ENCODE data around the gene FAP. TPM values are rescaled to one million over a fixed set of nuclear protein-coding genes. Genes with fewer than 3 reads are reported as not detected.

FAP gene
- total RNA-seq, 2 donors from 2014 or later: not detected

GRCh38 chr2:162164802-162165201, 78.4 kb downstream of the FAP start:
- Histone ChIP-seq H3K27me3 (ENCODE audit: control insufficient read depth, insufficient read depth, low read length, poor library complexity, severe bottlenecking) (no peaks in the 10 kb centered on the region), H3K9me3 (ENCODE audit: control insufficient read depth, low read length) (no peaks in the 10 kb centered on the region), H3K4me3 (ENCODE audit: low read length) (no peak overlapping the region), H3K9ac (ENCODE audit: extremely low read depth, low read length, poor library complexity, severe bottlenecking) (no peak overlapping the region), H3K27ac (ENCODE audit: low read depth, low read length) (no peak overlapping the region), H3K4me1 (ENCODE audit: control insufficient read depth, insufficient read depth, low read length) (no peaks in the 10 kb centered on the region), H3K36me3 (ENCODE audit: control insufficient read depth, insufficient read depth, low read length) (no peaks in the 10 kb centered on the region)
- 99 to 100% methylated on average over 1 to 2 of the region's 2 CpGs for WGBS, 2 experiments (ENCODE audit: insufficient coverage in 1 of 2, insufficient read length in 1 of 2)
- H3K36me3 Mint-ChIP-seq (ENCODE audit: low read depth): no peaks in the 10 kb centered on the region
- no peaks in the 10 kb centered on the region for H3K4me1 Mint-ChIP-seq
- H3K4me3 Mint-ChIP-seq: no peak overlapping the region
- H3K27me3 Mint-ChIP-seq (ENCODE audit: insufficient read depth): no peaks in the 10 kb centered on the region
- no peak for TF ChIP-seq CTCF (conservative IDR thresholded peaks at IDR 0.05)
- no peak overlapping the region for H3K27ac Mint-ChIP-seq
- DNase-seq: no peak
- no peaks in the 10 kb centered on the region for H3K9me3 Mint-ChIP-seq

GRCh38 chr2:162159446-162159845, 83.8 kb downstream of the FAP start:
- H3K4me3 ChIP-seq (ENCODE audit: low read length): no peak overlapping the region
- Mint-ChIP-seq H3K4me1 (no peaks in the 10 kb centered on the region), H3K36me3 (ENCODE audit: low read depth) (no peaks in the 10 kb centered on the region), H3K4me3 (no peak overlapping the region), H3K9me3 (no peaks in the 10 kb centered on the region), H3K27me3 (ENCODE audit: insufficient read depth) (no peaks in the 10 kb centered on the region), H3K27ac (no peak overlapping the region)
- H3K27me3 ChIP-seq (ENCODE audit: control insufficient read depth, insufficient read depth, low read length, poor library complexity, severe bottlenecking): no peaks in the 10 kb centered on the region
- no peak overlapping the region for H3K27ac ChIP-seq (ENCODE audit: low read depth, low read length)
- 94 to 95% methylated on average over 5 to 6 of the region's 6 CpGs for WGBS, 2 experiments (ENCODE audit: insufficient coverage in 1 of 2, insufficient read length in 1 of 2)
- TF ChIP-seq CTCF (conservative IDR thresholded peaks at IDR 0.05): no peak
- no peaks in the 10 kb centered on the region for H3K9me3 ChIP-seq (ENCODE audit: control insufficient read depth, low read length)
- no peak overlapping the region for H3K9ac ChIP-seq (ENCODE audit: extremely low read depth, low read length, poor library complexity, severe bottlenecking)
- H3K36me3 ChIP-seq (ENCODE audit: control insufficient read depth, insufficient read depth, low read length): no peaks in the 10 kb centered on the region
- DNase-seq: no peak
- no peaks in the 10 kb centered on the region for H3K4me1 ChIP-seq (ENCODE audit: control insufficient read depth, insufficient read depth, low read length)

- Histone ChIP-seq H3K27ac (ENCODE audit: low read depth, low read length) (no peak overlapping the region), H3K4me1 (ENCODE audit: control insufficient read depth, insufficient read depth, low read length) (no peaks in the 10 kb centered on the region), H3K9me3 (ENCODE audit: control insufficient read depth, low read length) (no peaks in the 10 kb centered on the region), H3K36me3 (ENCODE audit: control insufficient read depth, insufficient read depth, low read length) (no peaks in the 10 kb centered on the region), H3K27me3 (ENCODE audit: control insufficient read depth, insufficient read depth, low read length, poor library complexity, severe bottlenecking) (no peaks in the 10 kb centered on the region), H3K4me3 (ENCODE audit: low read length) (no peak overlapping the region), H3K9ac (ENCODE audit: extremely low read depth, low read length, poor library complexity, severe bottlenecking) (no peak overlapping the region)
- WGBS, 2 experiments (ENCODE audit: insufficient coverage in 1 of 2, insufficient read length in 1 of 2): 87 to 95% methylated on average over 3 of the region's 3 CpGs
- no peak overlapping the region for H3K4me3 Mint-ChIP-seq
- TF ChIP-seq CTCF (conservative IDR thresholded peaks at IDR 0.05): no peak
- no peaks in the 10 kb centered on the region for H3K4me1 Mint-ChIP-seq
- no peak overlapping the region for H3K27ac Mint-ChIP-seq
- no peaks in the 10 kb centered on the region for H3K36me3 Mint-ChIP-seq (ENCODE audit: low read depth)
- no peak for DNase-seq
- peaks cover 3% of the 10 kb centered on the region for H3K27me3 Mint-ChIP-seq (ENCODE audit: insufficient read depth)
- H3K9me3 Mint-ChIP-seq: no peaks in the 10 kb centered on the region
Measured at GRCh38 chr2:162156149-162156548, 87.1 kb downstream of the FAP start.
